KMS-11 (cell line): Measurements from ENCODE around the gene CSF2RB.

ENCODE experiments used
- H2AFZ ChIP-seq: fragments of 200-600 bp; sonication (generic); 2 replicates; pipeline ENCODE4 v1.6.1; 2016; ENCODE audit warnings: antibody characterized with exemption, mixed run types, low read depth
- H3K27ac ChIP-seq: fragments of 200-600 bp; sonication (generic); 2 replicates; pipeline ENCODE4 v1.6.1; 2016; ENCODE audit warnings: mild to moderate bottlenecking, mixed run types
- H3K27me3 ChIP-seq: fragments of 200-600 bp; sonication (generic); 2 replicates; pipeline ENCODE4 v1.6.1; 2017; ENCODE audit warnings: mild to moderate bottlenecking, low read depth, mixed run types, moderate library complexity; ENCODE audit not compliant: insufficient read depth
- H3K36me3 ChIP-seq: fragments of 200-600 bp; sonication (generic); 2 replicates; pipeline ENCODE4 v1.6.1; 2017; ENCODE audit warnings: mild to moderate bottlenecking, mixed run types; ENCODE audit not compliant: insufficient read depth
- H3K4me1 ChIP-seq: fragments of 200-600 bp; sonication (generic); 2 replicates; pipeline ENCODE4 v1.6.1; 2016; ENCODE audit warnings: mild to moderate bottlenecking, low read depth, mixed run types; ENCODE audit not compliant: poor library complexity, severe bottlenecking
- H3K4me2 ChIP-seq: fragments of 200-600 bp; sonication (generic); 2 replicates; pipeline ENCODE4 v1.7.0; 2016; ENCODE audit warnings: mild to moderate bottlenecking, mixed run types
- H3K4me3 ChIP-seq: fragments of 200-600 bp; sonication (generic); IDR thresholded peaks from 2 replicates; pipeline ENCODE4 v1.6.1; 2017; ENCODE audit warnings: low read depth, low read length, mixed read lengths; ENCODE audit not compliant: insufficient read depth
- H3K79me2 ChIP-seq: fragments of 200-600 bp; sonication (generic); 2 replicates; pipeline ENCODE4 v1.6.1; 2016; ENCODE audit warnings: low read depth, mixed run types; ENCODE audit not compliant: insufficient read depth
- H3K9ac ChIP-seq: fragments of 200-600 bp; sonication (generic); 2 replicates; pipeline ENCODE4 v1.6.1; 2016; ENCODE audit warnings: mild to moderate bottlenecking, mixed run types
- H4K20me1 ChIP-seq: fragments of 200-600 bp; sonication (generic); 2 replicates; pipeline ENCODE4 v1.6.1; 2016; ENCODE audit warnings: mild to moderate bottlenecking, mixed run types; ENCODE audit not compliant: insufficient read depth
- CTCF ChIP-seq: fragments of 200-600 bp; sonication (generic); conservative IDR thresholded peaks from 2 replicates; pipeline ENCODE4 v1.6.1; 2017; ENCODE audit warnings: low read depth, mild to moderate bottlenecking, antibody characterized with exemption, low read length, moderate library complexity, mixed read lengths

Gene CSF2RB

GRCh38 chr22:36931446-36931845, 18.0 kb downstream of the CSF2RB start:
- Histone ChIP-seq H3K27ac (no peak overlapping the region), H3K27me3 (peaks cover 6% of the 10 kb centered on the region; the same call in 1 of the 2 replicates), H2AFZ (no peak overlapping the region), H4K20me1 (no peaks in the 10 kb centered on the region), H3K4me2 (no peak overlapping the region), H3K36me3 (no peaks in the 10 kb centered on the region), H3K4me1 (peaks cover 19% of the 10 kb centered on the region), H3K79me2 (no peaks in the 10 kb centered on the region), H3K9ac (no peak overlapping the region), H3K4me3 (no peak overlapping the region)
- no peak for TF ChIP-seq CTCF

GRCh38 chr22:36933629-36934417, 20.4 kb downstream of the CSF2RB start:
- Histone ChIP-seq H3K27me3 (no peaks in the 10 kb centered on the region; the same call in 1 of the 2 replicates), H3K4me3 (no peak overlapping the region), H3K4me2 (no peak overlapping the region), H3K27ac (no peak overlapping the region), H3K9ac (no peak overlapping the region), H3K4me1 (peaks cover 19% of the 10 kb centered on the region), H4K20me1 (no peaks in the 10 kb centered on the region), H2AFZ (no peak overlapping the region), H3K36me3 (no peaks in the 10 kb centered on the region), H3K79me2 (no peaks in the 10 kb centered on the region)
- TF ChIP-seq CTCF: no peak

GRCh38 chr22:36934418-36935312, 21.2 kb downstream of the CSF2RB start:
- H4K20me1 ChIP-seq: no peaks in the 10 kb centered on the region
- no peak overlapping the region for H3K4me2 ChIP-seq
- H3K27ac ChIP-seq: no peak overlapping the region
- H3K36me3 ChIP-seq: no peaks in the 10 kb centered on the region
- H3K27me3 ChIP-seq: no peaks in the 10 kb centered on the region; the same call in 1 of the 2 replicates
- no peaks in the 10 kb centered on the region for H3K79me2 ChIP-seq
- no peak overlapping the region for H2AFZ ChIP-seq
- peaks cover 13% of the 10 kb centered on the region for H3K4me1 ChIP-seq
- TF ChIP-seq CTCF: no peak
- no peak overlapping the region for H3K4me3 ChIP-seq
- H3K9ac ChIP-seq: no peak overlapping the region

GRCh38 chr22:36935313-36935610, 21.8 kb downstream of the CSF2RB start:
- Histone ChIP-seq H4K20me1 (no peaks in the 10 kb centered on the region), H3K79me2 (no peaks in the 10 kb centered on the region), H3K27ac (no peak overlapping the region), H3K27me3 (no peaks in the 10 kb centered on the region; the same call in 1 of the 2 replicates), H2AFZ (no peak overlapping the region), H3K4me2 (no peak overlapping the region), H3K9ac (no peak overlapping the region), H3K4me3 (no peak overlapping the region), H3K36me3 (no peaks in the 10 kb centered on the region), H3K4me1 (peaks cover 8% of the 10 kb centered on the region)
- no peak for TF ChIP-seq CTCF
